ENCODE results near the gene PNCK. TPM values are rescaled to one million over a fixed set of nuclear protein-coding genes. Genes with fewer than 3 reads are reported as not detected.
A peak's percentile ranks its signal among the peaks of the same experiment; 100 is the strongest.
"Not testable (repeated sequence)": the region's sequence is repeated elsewhere in the genome, so short reads cannot be mapped to it uniquely, and the experiment has no call there.

Gene PNCK
- total and polyA plus RNA-seq, 12 donors = 2.0 to 15.6 (median 5.7) TPM

DNA sequence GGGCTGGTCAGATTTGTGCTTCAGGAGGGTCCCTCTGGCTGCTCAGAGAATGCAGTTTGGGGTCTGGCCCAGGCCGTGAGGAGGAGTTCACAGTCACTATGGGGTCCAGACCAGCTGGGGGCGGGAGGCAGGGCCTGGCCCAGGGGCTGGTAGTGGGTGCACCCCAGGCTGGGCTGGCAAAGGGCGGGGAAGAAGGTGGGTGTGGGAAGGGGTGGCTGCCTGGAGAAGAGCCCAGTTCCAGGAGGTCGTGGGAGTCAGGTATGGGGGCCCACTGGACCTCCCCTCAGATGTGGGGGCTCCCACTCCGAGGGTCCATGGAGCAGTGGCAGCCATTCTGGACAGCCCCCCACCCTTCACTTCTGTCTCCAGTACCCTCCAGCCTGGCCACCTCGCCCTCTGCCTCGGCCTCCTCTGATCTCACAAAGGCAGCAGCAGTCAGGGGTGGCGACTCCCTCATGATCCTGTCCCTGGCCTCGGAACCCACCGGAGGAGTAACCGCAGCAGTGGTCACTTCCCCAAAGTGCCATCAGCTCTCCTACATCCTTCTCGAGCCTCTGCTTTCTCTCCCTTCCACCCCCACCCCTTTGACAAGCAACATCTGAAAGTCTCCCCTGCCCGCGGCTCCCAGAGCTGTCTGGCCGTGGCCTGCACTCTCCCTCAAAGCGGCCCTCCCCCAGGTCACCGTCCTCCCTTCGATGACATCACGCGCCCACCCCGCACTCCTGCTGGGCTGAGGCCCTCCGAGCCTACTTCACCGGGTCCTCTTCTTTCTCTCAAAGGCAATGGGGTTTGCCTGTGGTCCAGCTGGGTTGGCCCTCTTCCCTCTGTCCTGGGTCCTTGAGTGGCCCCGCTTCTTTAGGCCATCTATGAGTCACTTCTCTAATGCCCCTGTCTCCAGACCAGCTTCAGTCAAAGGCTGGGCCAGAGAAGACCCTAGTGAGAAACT, 12.4 kb upstream of the PNCK start:
- no peak overlapping the region for H3K4me3 ChIP-seq
- no peak overlapping the region for H3K27ac ChIP-seq
- ATAC-seq (peak in 1 of 8 donors; percentile 1), DNase-seq (no peak)
- no peaks in the 10 kb centered on the region for H3K36me3 ChIP-seq
- intact Hi-C loops (cut with DNase I) = no loop called here
- 77 to 79% methylated on average over 17 to 24 of the region's 24 CpGs for WGBS, 2 donors
- H3K27me3 ChIP-seq = peaks cover 0 to 65% (median 0%) of the 10 kb centered on the region in 7 donors
- no peaks in the 10 kb centered on the region for H3K9me3 ChIP-seq
- H3K4me1 ChIP-seq = peaks cover 0 to 15% (median 0%) of the 10 kb centered on the region in 9 donors
- TF ChIP-seq, protein P1, sequence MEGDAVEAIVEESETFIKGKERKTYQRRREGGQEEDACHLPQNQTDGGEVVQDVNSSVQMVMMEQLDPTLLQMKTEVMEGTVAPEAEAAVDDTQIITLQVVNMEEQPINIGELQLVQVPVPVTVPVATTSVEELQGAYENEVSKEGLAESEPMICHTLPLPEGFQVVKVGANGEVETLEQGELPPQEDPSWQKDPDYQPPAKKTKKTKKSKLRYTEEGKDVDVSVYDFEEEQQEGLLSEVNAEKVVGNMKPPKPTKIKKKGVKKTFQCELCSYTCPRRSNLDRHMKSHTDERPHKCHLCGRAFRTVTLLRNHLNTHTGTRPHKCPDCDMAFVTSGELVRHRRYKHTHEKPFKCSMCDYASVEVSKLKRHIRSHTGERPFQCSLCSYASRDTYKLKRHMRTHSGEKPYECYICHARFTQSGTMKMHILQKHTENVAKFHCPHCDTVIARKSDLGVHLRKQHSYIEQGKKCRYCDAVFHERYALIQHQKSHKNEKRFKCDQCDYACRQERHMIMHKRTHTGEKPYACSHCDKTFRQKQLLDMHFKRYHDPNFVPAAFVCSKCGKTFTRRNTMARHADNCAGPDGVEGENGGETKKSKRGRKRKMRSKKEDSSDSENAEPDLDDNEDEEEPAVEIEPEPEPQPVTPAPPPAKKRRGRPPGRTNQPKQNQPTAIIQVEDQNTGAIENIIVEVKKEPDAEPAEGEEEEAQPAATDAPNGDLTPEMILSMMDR (IDR thresholded peaks at IDR 0.05) = no peak

DNA sequence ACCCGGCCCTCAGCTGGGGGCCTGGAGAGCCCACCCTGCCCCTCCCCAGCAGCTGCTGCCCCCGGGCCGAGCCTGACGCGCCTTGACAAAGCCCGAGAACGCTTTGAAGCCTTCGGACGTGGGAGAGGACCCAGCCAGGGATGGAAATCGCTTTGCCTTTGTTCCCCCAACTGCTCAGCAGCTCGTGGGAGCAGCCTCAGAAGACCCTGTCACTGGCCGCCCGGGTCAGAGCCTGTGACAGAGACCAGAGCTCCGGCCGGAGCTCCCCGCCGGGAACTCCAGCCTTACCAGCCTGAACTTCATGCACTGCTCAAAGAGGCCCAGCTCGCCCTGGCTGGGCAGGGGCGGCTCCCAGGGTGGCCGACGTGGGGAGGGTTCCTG, 11.5 kb upstream of the PNCK start:
- Histone ChIP-seq H3K4me3 (no peak overlapping the region), H3K27ac (no peak overlapping the region), H3K27me3 (peaks cover 0 to 67% (median 0%) of the 10 kb centered on the region in 7 donors), H3K36me3 (no peaks in the 10 kb centered on the region), H3K4me1 (peaks cover 0 to 11% (median 0%) of the 10 kb centered on the region in 9 donors), H3K9me3 (no peaks in the 10 kb centered on the region)
- intact Hi-C loops (cut with DNase I) = no loop called here
- WGBS, 2 donors = 59 to 61% methylated on average over 19 to 21 of the region's 21 CpGs
- ATAC-seq (no peak), DNase-seq (no peak)
- TF ChIP-seq, protein P1 (IDR thresholded peaks at IDR 0.05) = no peak

DNA sequence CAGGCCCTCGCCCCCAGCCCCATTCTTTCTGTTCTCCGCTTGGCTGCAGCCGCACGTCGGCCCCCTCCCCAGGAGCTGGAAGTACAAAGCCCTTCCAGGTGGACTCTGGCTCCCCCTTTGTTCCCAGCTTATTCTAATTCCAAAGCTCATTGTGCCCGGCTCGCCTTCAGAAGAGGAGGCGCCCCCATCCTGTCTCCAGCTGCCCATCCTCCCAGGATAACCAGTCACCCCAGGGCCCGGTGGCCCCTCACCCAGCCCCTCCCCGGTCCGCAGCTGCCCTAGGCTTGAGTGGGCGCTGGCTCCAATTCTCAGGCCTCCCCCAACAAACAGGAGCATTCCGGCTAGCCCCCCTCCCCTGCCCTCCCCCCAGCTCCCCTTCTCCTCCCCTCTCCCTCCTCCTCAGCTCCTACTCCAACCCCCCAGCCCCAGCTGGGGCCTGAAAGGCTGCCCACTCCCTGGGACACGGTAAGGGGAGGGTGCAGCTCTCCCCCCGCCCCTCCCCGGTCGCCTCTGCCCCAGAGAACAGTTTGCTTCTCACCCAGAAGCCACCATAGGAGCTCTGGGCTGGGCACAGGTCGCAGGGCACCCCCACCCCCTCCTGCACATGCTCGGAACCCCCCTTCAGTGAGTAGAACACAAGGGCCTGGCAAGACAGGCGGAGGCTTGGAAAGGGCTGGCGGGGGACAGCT, 11.0 kb upstream of the PNCK start:
- Histone ChIP-seq H3K27ac (no peak overlapping the region), H3K9me3 (no peaks in the 10 kb centered on the region), H3K4me3 (no peak overlapping the region), H3K27me3 (peaks cover 0 to 68% (median 0%) of the 10 kb centered on the region in 7 donors), H3K36me3 (no peaks in the 10 kb centered on the region), H3K4me1 (peaks cover 0 to 6% (median 0%) of the 10 kb centered on the region in 9 donors)
- no peak for ATAC-seq
- DNase-seq = no peak
- TF ChIP-seq, protein P1 (IDR thresholded peaks at IDR 0.05) = no peak
- intact Hi-C loops (cut with DNase I) = no loop called here
- 67 to 68% methylated on average over 11 to 21 of the region's 21 CpGs for WGBS, 2 donors

DNA sequence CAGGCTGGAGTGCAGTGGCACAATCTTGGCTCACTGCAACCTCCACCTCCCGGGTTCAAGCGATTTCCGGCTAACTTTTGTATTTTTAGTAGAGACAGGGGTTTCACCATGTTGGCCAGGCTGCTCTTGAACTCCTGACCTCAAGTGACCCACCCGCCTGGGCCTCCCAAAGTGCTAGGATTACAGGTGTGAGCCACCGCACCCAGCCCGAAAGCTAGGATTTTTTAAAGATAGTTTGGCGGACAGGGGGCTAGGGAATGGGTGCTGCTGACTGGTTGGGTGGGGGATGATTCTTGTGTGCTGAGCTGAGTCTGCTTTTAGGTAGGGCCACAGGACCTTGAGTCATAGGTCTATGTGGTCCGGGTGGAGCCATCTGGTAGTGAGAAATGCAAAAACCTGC, 9.9 kb upstream of the PNCK start:
- H3K4me3 ChIP-seq; H3K36me3 ChIP-seq; H3K4me1 ChIP-seq; H3K27ac ChIP-seq; intact Hi-C loops (cut with DNase I); DNase-seq; ATAC-seq; H3K9me3 ChIP-seq: not testable (repeated sequence)
- 97 to 98% methylated on average over 8 of the region's 8 CpGs for WGBS, 2 donors
- H3K27me3 ChIP-seq = peaks cover 0 to 68% (median 0%) of the 10 kb centered on the region in 7 donors

Data from heart right ventricle (tissue), 16 donors.